AG04450 (cell line): ENCODE data around the gene KCNMB1. TPM values are rescaled to one million over a fixed set of nuclear protein-coding genes. Genes with fewer than 3 reads are reported as not detected.

Experiments
- CTCF ChIA-PET: fragments of 300-600, 350-600 bp; formaldehyde crosslinking; extraction: SDS; loops from one replicate; lab custom pipeline; 2022; ENCODE audit warnings: antibody characterized with exemption, inconsistent platforms; lab: Charles Lee
- POLR2A ChIA-PET: fragments of 350-600 bp; formaldehyde crosslinking; extraction: SDS; loops from one replicate; lab custom pipeline; 2021; ENCODE audit warnings: antibody characterized with exemption, inconsistent platforms; lab: Yijun Ruan, JAX
- DNase-seq: peaks from one replicate; pipeline ENCODE4 v3.0.0-alpha.2; 2011; ENCODE audit warnings: low read depth, low spot score
- H3K27ac ChIP-seq: one replicate; pipeline ENCODE4 v1.5.1; 2012; ENCODE audit warnings: low read depth, low read length, control low read depth
- H3K27me3 ChIP-seq: one replicate; pipeline ENCODE4 v1.6.0; 2012; ENCODE audit warnings: low read length; ENCODE audit not compliant: control insufficient read depth, insufficient read depth
- H3K4me3 ChIP-seq: 2 replicates; pipeline ENCODE4 v1.5.1; 2011; ENCODE audit warnings: mild to moderate bottlenecking, low read depth, low read length, control low read depth
- H3K9me3 ChIP-seq: 2 replicates; pipeline ENCODE4 v1.5.1; 2012; ENCODE audit warnings: low read length; ENCODE audit not compliant: control insufficient read depth, insufficient read depth
- CTCF ChIP-seq: IDR thresholded peaks from 2 replicates; pipeline ENCODE4 v1.5.1; 2011; ENCODE audit warnings: low read depth, low read length, control low read depth, inconsistent platforms
- polyA plus RNA-seq: library from polyadenylated mRNA; depleted of rRNA; stranded (reverse); fragments of >200 nt; gene quantifications from 2 replicates; pipeline ENCODE4 v1.2.3, GENCODE V29; 2011

KCNMB1 gene
- polyA plus RNA-seq, 1 experiment: not detected

GRCh38 chr5:170425731-170426130 lies 36.6 kb upstream of the KCNMB1 start:
- no peak for TF ChIP-seq CTCF
- H3K27me3 ChIP-seq: peaks cover 14% of the 10 kb centered on the region
- no peak for DNase-seq
- ChIA-PET POLR2A (no interaction called here), CTCF (interaction anchor here (0.6 to 5.3 kb wide), 5 partner anchors 9 to 207 kb away, joined by 3 to 32 read pairs (median 4); no protein-coding TSS in a partner anchor)
- H3K9me3 ChIP-seq: no peaks in the 10 kb centered on the region
- no peak overlapping the region for H3K4me3 ChIP-seq
- no peak overlapping the region for H3K27ac ChIP-seq

- no peak for DNase-seq
- ChIA-PET CTCF (interaction anchor here (1.3 to 5.3 kb wide), 5 partner anchors 10 to 324 kb away, joined by 3 to 32 read pairs (median 4); no protein-coding TSS in a partner anchor), POLR2A (no interaction called here)
- TF ChIP-seq CTCF: no peak
- Histone ChIP-seq H3K9me3 (no peaks in the 10 kb centered on the region), H3K27me3 (peaks cover 14% of the 10 kb centered on the region), H3K4me3 (no peak overlapping the region), H3K27ac (no peak overlapping the region)
These were observed 35.5 kb upstream of the KCNMB1 start for GRCh38 chr5:170424629-170425028.

- CTCF ChIA-PET: interaction anchor here (1.2 to 2.7 kb wide), 4 partner anchors 11 to 323 kb away, joined by 3 to 18 read pairs (median 7); no protein-coding TSS in a partner anchor
These were observed 34.5 kb upstream of the KCNMB1 start for GRCh38 chr5:170423692-170424091.

GRCh38 chr5:170421826-170422225 lies 32.7 kb upstream of the KCNMB1 start:
- Histone ChIP-seq H3K27me3 (peaks cover 12% of the 10 kb centered on the region), H3K27ac (no peak overlapping the region), H3K4me3 (no peak overlapping the region), H3K9me3 (no peaks in the 10 kb centered on the region)
- no peak for TF ChIP-seq CTCF
- ChIA-PET CTCF (interaction anchor here (0.6 to 6.9 kb wide), 14 partner anchors 10 to 896 kb away, joined by 3 to 54 read pairs (median 4); no protein-coding TSS in a partner anchor), POLR2A (no interaction called here)
- DNase-seq: no peak

More at GRCh38 chr5:170423692-170424091, 34.5 kb upstream of the KCNMB1 start:
- POLR2A ChIA-PET: no interaction called here
- H3K27me3 ChIP-seq: peaks cover 13% of the 10 kb centered on the region
- DNase-seq: no peak
- H3K4me3 ChIP-seq: no peak overlapping the region
- no peak overlapping the region for H3K27ac ChIP-seq
- no peaks in the 10 kb centered on the region for H3K9me3 ChIP-seq
- no peak for TF ChIP-seq CTCF

- ChIA-PET POLR2A (no interaction called here), CTCF (interaction anchor here (0.6 to 6.9 kb wide), 17 partner anchors 11 to 897 kb away, joined by 3 to 54 read pairs (median 3); no protein-coding TSS in a partner anchor)
- Histone ChIP-seq H3K27ac (no peak overlapping the region), H3K27me3 (peaks cover 12% of the 10 kb centered on the region), H3K4me3 (no peak overlapping the region), H3K9me3 (no peaks in the 10 kb centered on the region)
- TF ChIP-seq CTCF: peak; percentile 72
- DNase-seq: peak; percentile 36
These were observed 31.7 kb upstream of the KCNMB1 start for GRCh38 chr5:170420806-170421412.
